K562 (cell line): Measurements from ENCODE around the gene C1QTNF6. TPM values are rescaled to one million over a fixed set of nuclear protein-coding genes. Genes with fewer than 3 reads are reported as not detected.

Source experiments
- ATAC-seq: fragments of 200-7000 bp; cut with Tn5 transposase; 3 replicates; pipeline ENCODE4 v1.9.1; 2020; ENCODE audit warnings: moderate library complexity
- BruUV-seq: library from RNA; stranded (reverse); fragments of 400-500 nt; replicated peaks from 2 replicates; lab custom pipeline; 2021; lab: Mats Ljungman, UMichigan
- CTCF ChIA-PET: fragments of 300-600 bp; formaldehyde crosslinking; extraction: SDS; loops from one replicate; lab custom pipeline; 2021; ENCODE audit warnings: low intra/inter-chr PET ratio; lab: Yijun Ruan, JAX
- POLR2A ChIA-PET: fragments of 300-600, 350-650 bp; sonication (Branson Sonifier 250); formaldehyde crosslinking; extraction: SDS; loops from one replicate; lab custom pipeline; 2021; ENCODE audit warnings: antibody characterized with exemption, inconsistent platforms; lab: Yijun Ruan, JAX
- DNase-seq, 4 experiments: peaks; one replicate each; pipeline versions ENCODE4 v3.0.0 to v3.0.0-alpha.2; 2011 to 2018; ENCODE audit warnings: low spot score in 3 of 4, mixed read lengths in 3 of 4; ENCODE audit errors: extremely low read depth in 1 of 4
- FAIRE-seq: peaks from 2 replicates; lab custom pipeline; 2011; peaks lifted over from hg19 to GRCh38; lab: Jason Lieb, UNC
- H2AFZ ChIP-seq: 2 replicates; pipeline ENCODE4 v1.6.0; 2011; ENCODE audit warnings: low read depth, low read length, control low read depth, inconsistent platforms
- H3K27ac ChIP-seq: fragments of 200-600 bp; 3 replicates; pipeline ENCODE4 v1.8.0; 2011; ENCODE audit warnings: low read depth, mild to moderate bottlenecking, control low read depth, inconsistent platforms, low read length, moderate library complexity, mixed read lengths; ENCODE audit errors: extremely low read depth
- H3K27me3 ChIP-seq, 2 experiments: fragments of 300-600 bp in 1 of 2; 2 replicates in 1 of 2; 3 replicates in 1 of 2; pipeline versions ENCODE4 v1.6.0 to v1.8.0; 2011; ENCODE audit warnings: inconsistent platforms in 2 of 2, low read length in 2 of 2, mild to moderate bottlenecking in 1 of 2, mixed read lengths in 1 of 2, moderate library complexity in 1 of 2; ENCODE audit not compliant: control insufficient read depth in 2 of 2, insufficient read depth in 2 of 2
- H3K36me3 ChIP-seq: fragments of 300-600 bp; 3 replicates; pipeline ENCODE4 v1.8.0; 2011; ENCODE audit warnings: mild to moderate bottlenecking, low read length, inconsistent platforms; ENCODE audit not compliant: control insufficient read depth, insufficient read depth
- H3K4me1 ChIP-seq, 2 experiments: fragments of 200-600 bp in 1 of 2; replicated peaks in 1 of 2; 2 replicates in 1 of 2; 3 replicates in 1 of 2; pipeline versions ENCODE4 v1.5.1 to v1.8.0; 2011; ENCODE audit warnings: inconsistent platforms in 2 of 2, low read length in 2 of 2, mild to moderate bottlenecking in 1 of 2, mixed read lengths in 1 of 2, moderate library complexity in 1 of 2; ENCODE audit not compliant: control insufficient read depth in 2 of 2, insufficient read depth in 2 of 2
- H3K4me2 ChIP-seq: 2 replicates; pipeline ENCODE4 v1.6.1; 2011; ENCODE audit warnings: low read length, control low read depth, inconsistent platforms, mixed read lengths; ENCODE audit not compliant: insufficient read depth
- H3K4me3 ChIP-seq: fragments of 200-600 bp; sonication (generic), shearing (Covaris generic); 2 replicates; pipeline ENCODE4 v1.5.1; 2016; ENCODE audit warnings: control low read depth, inconsistent platforms
- H3K79me2 ChIP-seq: fragments of 200-600 bp; 3 replicates; pipeline ENCODE4 v1.8.0; 2011; ENCODE audit warnings: low read length, inconsistent platforms; ENCODE audit not compliant: control insufficient read depth, insufficient read depth
- H3K9ac ChIP-seq, 2 experiments: 2 replicates each; pipeline versions ENCODE4 v1.6.0 to v1.6.1; 2011; ENCODE audit warnings: low read depth in 2 of 2, low read length in 2 of 2, control low read depth in 1 of 2, inconsistent platforms in 1 of 2, mild to moderate bottlenecking in 1 of 2, mixed read lengths in 1 of 2; ENCODE audit not compliant: insufficient read depth in 1 of 2
- H3K9me1 ChIP-seq: one replicate; pipeline ENCODE4 v1.6.0; 2011; ENCODE audit warnings: inconsistent platforms, mild to moderate bottlenecking, low read length, moderate library complexity; ENCODE audit not compliant: control insufficient read depth, insufficient read depth
- H3K9me3 ChIP-seq: replicated peaks from 2 replicates; pipeline ENCODE4 v1.5.1; 2011; ENCODE audit warnings: low read depth, low read length, inconsistent platforms; ENCODE audit not compliant: control insufficient read depth, insufficient read depth
- H4K20me1 ChIP-seq: replicated peaks from 2 replicates; pipeline ENCODE4 v1.6.1; 2011; ENCODE audit warnings: low read length, inconsistent platforms, mixed read lengths; ENCODE audit not compliant: control insufficient read depth, insufficient read depth
- CBX1 ChIP-seq: sonication (generic); IDR thresholded peaks from 2 replicates; pipeline ENCODE4 v1.6.1; 2016; ENCODE audit warnings: antibody characterized with exemption, low read depth, mild to moderate bottlenecking
- E2F3 ChIP-seq: fragments of 250-450 bp; sonication (Bioruptor Pico); IDR thresholded peaks from 2 replicates; pipeline ENCODE4 v1.4.0; 2020; ENCODE audit warnings: mild to moderate bottlenecking
- KHSRP ChIP-seq: fragments of 450-650 bp; IDR thresholded peaks from 2 replicates; pipeline ENCODE4 v1.6.1; 2017
- NR1H2 ChIP-seq: sonication (generic); formaldehyde crosslinking; IDR thresholded peaks from 2 replicates; pipeline ENCODE4 v1.4.0; 2020; ENCODE audit warnings: mild to moderate bottlenecking, missing genetic modification reagents
- ZFX ChIP-seq: sonication (generic); formaldehyde crosslinking; IDR thresholded peaks from 2 replicates; pipeline ENCODE4 v1.8.0; 2022; ENCODE audit warnings: mild to moderate bottlenecking, missing genetic modification reagents, moderate library complexity
- ZNF140 ChIP-seq: fragments of 250-450 bp; sonication (Bioruptor Pico); IDR thresholded peaks from 2 replicates; pipeline ENCODE4 v1.8.0; 2021; ENCODE audit warnings: moderate library complexity, mild to moderate bottlenecking, inconsistent platforms
- WGBS: fragments of 100-300 bp; shearing (Covaris generic); methylation state at CpG from one replicate; pipeline ENCODE4 v1.1.6; 2016; ENCODE audit warnings: low coverage, mixed read lengths; ENCODE audit not compliant: insufficient coverage; ENCODE audit errors: missing lambda C conversion rate; 5-methylcytosine and 5-hydroxymethylcytosine counted together
- in situ Hi-C: fragments of 300-500 bp; cut with MboI; formaldehyde crosslinking; loops from 4 replicates; pipeline ENCODE4 v1.15.0; 2018; ENCODE audit warnings: inconsistent platforms, mixed read lengths
- intact Hi-C: fragments of 100-400 bp; cut with micrococcal nuclease; formaldehyde crosslinking; loops from 2 replicates; pipeline ENCODE4 v1.14.2; 2022
- polyA plus RNA-seq, 8 experiments: library from polyadenylated mRNA; depleted of rRNA in 4 of 8; stranded (reverse) in 5 of 8; unstranded in 3 of 8; fragments of >200 nt; fragmentation: Nextera tagmentation in 2 of 8; fragmentation: Illumina TruSeq in 1 of 8; extraction: Ambion mirVana in 2 of 8; extraction: Trizol in 1 of 8; gene quantifications; 2 replicates each; pipeline versions ENCODE4 v1.2.1 to v1.2.3, GENCODE V29; 2011 to 2014; ENCODE audit warnings: inconsistent platforms in 1 of 8, missing spikeins in 1 of 8
- total RNA-seq, 7 experiments: library from RNA; depleted of rRNA in 6 of 7; stranded (reverse); fragments of >200 nt in 6 of 7; fragmentation: Illumina TruSeq in 2 of 7; extraction: Trizol in 2 of 7; gene quantifications; 2 replicates each; pipeline versions ENCODE4 v1.2.1 to v1.2.3, GENCODE V29; 2011 to 2021; ENCODE audit warnings: low replicate concordance in 1 of 7
- TF ChIP-seq, protein P1 (sequence below): fragments of 250-450 bp; sonication (Bioruptor Pico); IDR thresholded peaks from 2 replicates; pipeline ENCODE4 v1.4.0; 2020

Gene C1QTNF6
- total and polyA plus RNA-seq, 9 of the 15 experiments (the other 6 are each of a cell fraction or from before 2014, with no cell fraction given): 0.18 to 0.92 (median 0.55) TPM

DNA sequence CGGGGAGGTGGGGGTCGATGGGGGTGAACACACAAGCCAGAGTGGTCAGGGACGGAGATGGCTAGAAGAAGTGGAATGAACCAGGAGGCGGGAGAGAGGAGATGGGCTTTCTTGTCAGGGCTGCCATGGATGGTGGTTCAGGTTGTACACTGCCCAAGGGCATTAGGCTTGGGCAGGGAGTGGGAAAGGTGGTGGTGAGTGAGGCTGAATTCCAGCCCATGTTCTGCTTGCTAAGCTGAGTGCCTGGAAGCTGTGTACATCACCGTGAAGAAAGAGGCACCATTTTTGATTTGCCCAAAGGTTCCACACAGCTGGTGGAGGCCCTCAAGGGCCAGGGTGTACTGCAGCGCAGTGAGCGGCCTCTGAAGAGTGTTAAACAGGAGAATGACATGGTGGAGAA is 55.3 kb downstream of the C1QTNF6 start:
- BruUV-seq: no TSS peak
- TF ChIP-seq E2F3 (CRISPR knock-in tag) (no peak), KHSRP (no peak), NR1H2 (no peak), ZFX (CRISPR knock-in tag) (no peak), CBX1 (no peak), ZNF140 (CRISPR knock-in tag) (no peak)
- TF ChIP-seq, protein P1, sequence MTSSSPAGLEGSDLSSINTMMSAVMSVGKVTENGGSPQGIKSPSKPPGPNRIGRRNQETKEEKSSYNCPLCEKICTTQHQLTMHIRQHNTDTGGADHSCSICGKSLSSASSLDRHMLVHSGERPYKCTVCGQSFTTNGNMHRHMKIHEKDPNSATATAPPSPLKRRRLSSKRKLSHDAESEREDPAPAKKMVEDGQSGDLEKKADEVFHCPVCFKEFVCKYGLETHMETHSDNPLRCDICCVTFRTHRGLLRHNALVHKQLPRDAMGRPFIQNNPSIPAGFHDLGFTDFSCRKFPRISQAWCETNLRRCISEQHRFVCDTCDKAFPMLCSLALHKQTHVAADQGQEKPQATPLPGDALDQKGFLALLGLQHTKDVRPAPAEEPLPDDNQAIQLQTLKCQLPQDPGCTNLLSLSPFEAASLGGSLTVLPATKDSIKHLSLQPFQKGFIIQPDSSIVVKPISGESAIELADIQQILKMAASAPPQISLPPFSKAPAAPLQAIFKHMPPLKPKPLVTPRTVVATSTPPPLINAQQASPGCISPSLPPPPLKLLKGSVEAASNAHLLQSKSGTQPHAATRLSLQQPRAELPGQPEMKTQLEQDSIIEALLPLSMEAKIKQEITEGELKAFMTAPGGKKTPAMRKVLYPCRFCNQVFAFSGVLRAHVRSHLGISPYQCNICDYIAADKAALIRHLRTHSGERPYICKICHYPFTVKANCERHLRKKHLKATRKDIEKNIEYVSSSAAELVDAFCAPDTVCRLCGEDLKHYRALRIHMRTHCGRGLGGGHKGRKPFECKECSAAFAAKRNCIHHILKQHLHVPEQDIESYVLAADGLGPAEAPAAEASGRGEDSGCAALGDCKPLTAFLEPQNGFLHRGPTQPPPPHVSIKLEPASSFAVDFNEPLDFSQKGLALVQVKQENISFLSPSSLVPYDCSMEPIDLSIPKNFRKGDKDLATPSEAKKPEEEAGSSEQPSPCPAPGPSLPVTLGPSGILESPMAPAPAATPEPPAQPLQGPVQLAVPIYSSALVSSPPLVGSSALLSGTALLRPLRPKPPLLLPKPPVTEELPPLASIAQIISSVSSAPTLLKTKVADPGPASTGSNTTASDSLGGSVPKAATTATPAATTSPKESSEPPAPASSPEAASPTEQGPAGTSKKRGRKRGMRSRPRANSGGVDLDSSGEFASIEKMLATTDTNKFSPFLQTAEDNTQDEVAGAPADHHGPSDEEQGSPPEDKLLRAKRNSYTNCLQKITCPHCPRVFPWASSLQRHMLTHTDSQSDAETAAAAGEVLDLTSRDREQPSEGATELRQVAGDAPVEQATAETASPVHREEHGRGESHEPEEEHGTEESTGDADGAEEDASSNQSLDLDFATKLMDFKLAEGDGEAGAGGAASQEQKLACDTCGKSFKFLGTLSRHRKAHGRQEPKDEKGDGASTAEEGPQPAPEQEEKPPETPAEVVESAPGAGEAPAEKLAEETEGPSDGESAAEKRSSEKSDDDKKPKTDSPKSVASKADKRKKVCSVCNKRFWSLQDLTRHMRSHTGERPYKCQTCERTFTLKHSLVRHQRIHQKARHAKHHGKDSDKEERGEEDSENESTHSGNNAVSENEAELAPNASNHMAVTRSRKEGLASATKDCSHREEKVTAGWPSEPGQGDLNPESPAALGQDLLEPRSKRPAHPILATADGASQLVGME (CRISPR knock-in tag): no peak

More for the DNA sequence above, 55.3 kb downstream of the C1QTNF6 start:
- FAIRE-seq (no peak), ATAC-seq (no peak), DNase-seq (no peak)
- peaks cover 0 to 30% of the 10 kb centered on the region in 2 experiments; a peak in 2 of 5 replicates for H3K27me3 ChIP-seq
- H3K9me1 ChIP-seq: no peaks in the 10 kb centered on the region
- no peak overlapping the region for H3K4me3 ChIP-seq
- H3K4me1 ChIP-seq: peaks cover 0 to 6% of the 10 kb centered on the region in 2 experiments; a peak in 3 of 5 replicates
- ChIA-PET CTCF (no interaction called here), POLR2A (interaction anchor here (1.2 kb wide), 1 partner anchor 11 kb away, joined by 4 read pairs; no protein-coding TSS in a partner anchor)
- intact Hi-C loops (no loop called here), in situ Hi-C loops (no loop called here)
- H3K4me2 ChIP-seq: no peak overlapping the region
- H3K9me3 ChIP-seq: no peaks in the 10 kb centered on the region
- no peak overlapping the region for H2AFZ ChIP-seq
- no peaks in the 10 kb centered on the region for H3K79me2 ChIP-seq
- H3K9ac ChIP-seq: no peak overlapping the region
- H3K36me3 ChIP-seq: no peaks in the 10 kb centered on the region
- H3K27ac ChIP-seq: no peak overlapping the region
- no peaks in the 10 kb centered on the region for H4K20me1 ChIP-seq
- WGBS: 19% methylated on average over 7 of the region's 7 CpGs
